ENCODE data around the gene ATL3. TPM values are rescaled to one million over a fixed set of nuclear protein-coding genes. Genes with fewer than 3 reads are reported as not detected.

Gene ATL3
- total and polyA plus RNA-seq, 4 donors, result 5.9 to 33.6 (median 16.2) TPM

- 96% methylated on average over 3 of the region's 3 CpGs for WGBS
- H3K27me3 ChIP-seq (ENCODE audit: control insufficient read depth in 4 of 4, insufficient read depth in 4 of 4, low read length in 3 of 4), result no peaks in the 10 kb centered on the region
Measured at GRCh38 chr11:63720611-63721010, 49.4 kb upstream of the ATL3 start.

GRCh38 chr11:63719987-63720386, 48.8 kb upstream of the ATL3 start:
- no peak for DNase-seq (ENCODE audit: low spot score)
- Histone ChIP-seq H3K27me3 (ENCODE audit: control insufficient read depth in 4 of 4, insufficient read depth in 4 of 4, low read length in 3 of 4) (no peaks in the 10 kb centered on the region), H3K4me3 (ENCODE audit: low read depth in 1 of 3, low read length in 3 of 3) (no peak overlapping the region), H3K9ac (ENCODE audit: low read depth in 1 of 2, low read length in 2 of 2) (no peak overlapping the region), H3K4me1 (ENCODE audit: control insufficient read depth in 4 of 4, insufficient read depth in 4 of 4, low read length in 3 of 4) (peaks cover 0 to 1% (median 0%) of the 10 kb centered on the region in 4 donors), H3K36me3 (ENCODE audit: control insufficient read depth in 4 of 4, insufficient read depth in 3 of 4, low read depth in 1 of 4, low read length in 3 of 4) (peaks cover 0 to 3% (median 0%) of the 10 kb centered on the region in 4 donors), H3K9me3 (ENCODE audit: control insufficient read depth in 4 of 4, low read length in 3 of 4) (no peaks in the 10 kb centered on the region), H3K27ac (ENCODE audit: low read depth in 1 of 2, low read length in 2 of 2) (no peak overlapping the region)
- TF ChIP-seq HNF4G (IDR thresholded peaks at IDR 0.05), result no peak
- no peak for TF ChIP-seq REST (IDR thresholded peaks at IDR 0.05)
- no peak for TF ChIP-seq SP1 (IDR thresholded peaks at IDR 0.05)
- 88% methylated on average over 2 of the region's 2 CpGs for WGBS

More at GRCh38 chr11:63720611-63721010, 49.4 kb upstream of the ATL3 start:
- TF ChIP-seq YY1 (IDR thresholded peaks at IDR 0.05) (no peak), GABPA (IDR thresholded peaks at IDR 0.05 in 1 of 2, conservative IDR thresholded peaks at IDR 0.05 in 1 of 2) (no peak), SP1 (IDR thresholded peaks at IDR 0.05) (no peak), NR2F2 (IDR thresholded peaks at IDR 0.05) (no peak), RXRA (IDR thresholded peaks at IDR 0.05) (no peak), TAF1 (conservative IDR thresholded peaks at IDR 0.05) (no peak), HNF4A (conservative IDR thresholded peaks at IDR 0.05) (no peak), EGR1 (IDR thresholded peaks at IDR 0.05; ENCODE audit: low read depth in 2 of 2) (no peak), MAX (IDR thresholded peaks at IDR 0.05) (no peak), FOXA1 (IDR thresholded peaks at IDR 0.05) (no peak), HNF4G (IDR thresholded peaks at IDR 0.05) (no peak), FOXA2 (IDR thresholded peaks at IDR 0.05) (no peak), REST (IDR thresholded peaks at IDR 0.05) (no peak), RAD21 (IDR thresholded peaks at IDR 0.05) (no peak)
- TF ChIP-seq, protein P1, sequence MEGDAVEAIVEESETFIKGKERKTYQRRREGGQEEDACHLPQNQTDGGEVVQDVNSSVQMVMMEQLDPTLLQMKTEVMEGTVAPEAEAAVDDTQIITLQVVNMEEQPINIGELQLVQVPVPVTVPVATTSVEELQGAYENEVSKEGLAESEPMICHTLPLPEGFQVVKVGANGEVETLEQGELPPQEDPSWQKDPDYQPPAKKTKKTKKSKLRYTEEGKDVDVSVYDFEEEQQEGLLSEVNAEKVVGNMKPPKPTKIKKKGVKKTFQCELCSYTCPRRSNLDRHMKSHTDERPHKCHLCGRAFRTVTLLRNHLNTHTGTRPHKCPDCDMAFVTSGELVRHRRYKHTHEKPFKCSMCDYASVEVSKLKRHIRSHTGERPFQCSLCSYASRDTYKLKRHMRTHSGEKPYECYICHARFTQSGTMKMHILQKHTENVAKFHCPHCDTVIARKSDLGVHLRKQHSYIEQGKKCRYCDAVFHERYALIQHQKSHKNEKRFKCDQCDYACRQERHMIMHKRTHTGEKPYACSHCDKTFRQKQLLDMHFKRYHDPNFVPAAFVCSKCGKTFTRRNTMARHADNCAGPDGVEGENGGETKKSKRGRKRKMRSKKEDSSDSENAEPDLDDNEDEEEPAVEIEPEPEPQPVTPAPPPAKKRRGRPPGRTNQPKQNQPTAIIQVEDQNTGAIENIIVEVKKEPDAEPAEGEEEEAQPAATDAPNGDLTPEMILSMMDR (IDR thresholded peaks at IDR 0.05; ENCODE audit: low read depth, low read length, missing input control), result no peak
- TF ChIP-seq, protein P2, sequence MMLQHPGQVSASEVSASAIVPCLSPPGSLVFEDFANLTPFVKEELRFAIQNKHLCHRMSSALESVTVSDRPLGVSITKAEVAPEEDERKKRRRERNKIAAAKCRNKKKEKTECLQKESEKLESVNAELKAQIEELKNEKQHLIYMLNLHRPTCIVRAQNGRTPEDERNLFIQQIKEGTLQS (IDR thresholded peaks at IDR 0.05), result no peak
- no peak overlapping the region for H3K27ac ChIP-seq (ENCODE audit: low read depth in 1 of 2, low read length in 2 of 2)
- H3K9ac ChIP-seq (ENCODE audit: low read depth in 1 of 2, low read length in 2 of 2), result no peak overlapping the region
- H3K9me3 ChIP-seq (ENCODE audit: control insufficient read depth in 4 of 4, low read length in 3 of 4), result no peaks in the 10 kb centered on the region
- peaks cover 0 to 1% (median 0%) of the 10 kb centered on the region in 4 donors for H3K4me1 ChIP-seq (ENCODE audit: control insufficient read depth in 4 of 4, insufficient read depth in 4 of 4, low read length in 3 of 4)
- no peak overlapping the region for H3K4me3 ChIP-seq (ENCODE audit: low read depth in 1 of 3, low read length in 3 of 3)
- H3K36me3 ChIP-seq (ENCODE audit: control insufficient read depth in 4 of 4, insufficient read depth in 3 of 4, low read depth in 1 of 4, low read length in 3 of 4), result peaks cover 0 to 3% (median 0%) of the 10 kb centered on the region in 4 donors
- DNase-seq (ENCODE audit: low spot score), result no peak

Measured in liver (tissue), 9 donors.